Esophagus muscularis mucosa (tissue), 4 donors: ENCODE data around the gene TRIM5.

Experiments
- EP300 ChIP-seq: sonication (generic); formaldehyde crosslinking; IDR thresholded peaks from one replicate; pipeline ENCODE4 v1.6.1; 2017; ENCODE audit warnings: antibody characterized with exemption
- POLR2A ChIP-seq: fragments of 450-650 bp; IDR thresholded peaks from one replicate; pipeline ENCODE4 v1.6.1; 2017; ENCODE audit warnings: antibody characterized with exemption, moderate library complexity, mild to moderate bottlenecking, low read depth
- TF ChIP-seq, protein P1 (sequence below), 3 experiments: fragments of 200-600 bp in 2 of 3; fragments of 450-650 bp in 1 of 3; sonication (generic) in 2 of 3; IDR thresholded peaks; one replicate each; pipeline ENCODE4 v1.5.1; 2017 to 2019; ENCODE audit warnings: antibody characterized with exemption in 3 of 3, mild to moderate bottlenecking in 2 of 3, moderate library complexity in 1 of 3

DNA sequence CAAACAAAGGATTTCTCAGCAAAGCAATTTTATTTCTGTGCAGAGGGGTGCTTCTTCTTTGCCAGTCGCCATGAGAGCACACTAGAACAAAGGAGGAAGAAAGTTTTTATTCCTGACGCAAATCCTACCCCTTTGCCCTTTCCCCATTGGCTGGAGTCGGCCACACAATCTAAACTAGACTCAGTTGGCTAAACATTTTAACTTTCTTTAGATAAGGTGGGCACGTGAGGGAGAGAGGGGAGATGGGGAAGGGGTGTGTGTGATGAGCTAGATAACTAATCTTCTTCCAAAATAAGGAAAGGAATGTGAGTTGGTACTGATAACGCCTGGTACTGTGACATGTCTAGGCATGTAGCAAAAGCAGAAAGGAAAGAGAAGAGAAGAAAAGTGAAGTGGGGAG, 5.3 kb upstream of the TRIM5 start:
- TF ChIP-seq, protein P1, sequence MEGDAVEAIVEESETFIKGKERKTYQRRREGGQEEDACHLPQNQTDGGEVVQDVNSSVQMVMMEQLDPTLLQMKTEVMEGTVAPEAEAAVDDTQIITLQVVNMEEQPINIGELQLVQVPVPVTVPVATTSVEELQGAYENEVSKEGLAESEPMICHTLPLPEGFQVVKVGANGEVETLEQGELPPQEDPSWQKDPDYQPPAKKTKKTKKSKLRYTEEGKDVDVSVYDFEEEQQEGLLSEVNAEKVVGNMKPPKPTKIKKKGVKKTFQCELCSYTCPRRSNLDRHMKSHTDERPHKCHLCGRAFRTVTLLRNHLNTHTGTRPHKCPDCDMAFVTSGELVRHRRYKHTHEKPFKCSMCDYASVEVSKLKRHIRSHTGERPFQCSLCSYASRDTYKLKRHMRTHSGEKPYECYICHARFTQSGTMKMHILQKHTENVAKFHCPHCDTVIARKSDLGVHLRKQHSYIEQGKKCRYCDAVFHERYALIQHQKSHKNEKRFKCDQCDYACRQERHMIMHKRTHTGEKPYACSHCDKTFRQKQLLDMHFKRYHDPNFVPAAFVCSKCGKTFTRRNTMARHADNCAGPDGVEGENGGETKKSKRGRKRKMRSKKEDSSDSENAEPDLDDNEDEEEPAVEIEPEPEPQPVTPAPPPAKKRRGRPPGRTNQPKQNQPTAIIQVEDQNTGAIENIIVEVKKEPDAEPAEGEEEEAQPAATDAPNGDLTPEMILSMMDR (IDR thresholded peaks at IDR 0.05): no peak
- no peak for TF ChIP-seq POLR2A
- TF ChIP-seq EP300: no peak
